Ureter (tissue), 1 donor: ENCODE results near the gene PPP4R3A. TPM values are rescaled to one million over a fixed set of nuclear protein-coding genes. Genes with fewer than 3 reads are reported as not detected.
A peak's percentile ranks its signal among the peaks of the same experiment; 100 is the strongest.
"Not testable (repeated sequence)": the region's sequence is repeated elsewhere in the genome, so short reads cannot be mapped to it uniquely, and the experiment has no call there.

ENCODE experiments used
- DNase-seq: peaks from one replicate; pipeline ENCODE4 v3.0.0-alpha.2; 2020; ENCODE audit warnings: low spot score
- total RNA-seq: library from RNA; stranded (reverse); gene quantifications from one replicate; pipeline ENCODE4 v1.2.4, GENCODE V29; 2023
- donor health status: DM: yes; HTN: yes; CAD: no.

PPP4R3A gene
- total RNA-seq, 1 donor from 2014 or later: 110 TPM

GRCh38 chr14:91438845-91439244 is 71.3 kb downstream of the PPP4R3A start:
- no peak for DNase-seq

GRCh38 chr14:91436266-91436665 is 73.8 kb downstream of the PPP4R3A start:
- DNase-seq: not testable (repeated sequence)

- no peak for DNase-seq
Observed at GRCh38 chr14:91429385-91429784, 80.7 kb downstream of the PPP4R3A start.

GRCh38 chr14:91428931-91429330 is 81.2 kb downstream of the PPP4R3A start:
- not testable (repeated sequence) for DNase-seq

DNA sequence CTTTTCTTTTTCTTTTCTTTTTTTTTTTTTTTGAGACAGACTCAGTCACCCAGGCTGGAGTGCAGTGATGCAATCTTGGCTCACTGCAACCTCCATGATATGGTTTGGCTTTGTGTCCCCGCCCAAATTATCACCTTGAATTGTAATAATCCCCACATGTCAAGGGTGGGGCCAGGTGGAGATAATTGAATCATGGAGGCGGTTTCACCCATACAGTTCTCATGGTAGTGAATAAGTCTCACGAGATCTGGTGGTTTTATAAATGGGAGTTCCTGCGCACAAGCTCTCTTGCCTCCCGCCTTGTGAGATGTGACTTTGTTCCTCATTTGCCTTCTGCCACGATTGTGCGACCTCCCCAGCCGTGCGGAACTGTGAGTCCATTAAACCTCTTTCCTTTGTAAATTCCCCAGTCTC is 84.6 kb downstream of the PPP4R3A start:
- not testable (repeated sequence) for DNase-seq

DNA sequence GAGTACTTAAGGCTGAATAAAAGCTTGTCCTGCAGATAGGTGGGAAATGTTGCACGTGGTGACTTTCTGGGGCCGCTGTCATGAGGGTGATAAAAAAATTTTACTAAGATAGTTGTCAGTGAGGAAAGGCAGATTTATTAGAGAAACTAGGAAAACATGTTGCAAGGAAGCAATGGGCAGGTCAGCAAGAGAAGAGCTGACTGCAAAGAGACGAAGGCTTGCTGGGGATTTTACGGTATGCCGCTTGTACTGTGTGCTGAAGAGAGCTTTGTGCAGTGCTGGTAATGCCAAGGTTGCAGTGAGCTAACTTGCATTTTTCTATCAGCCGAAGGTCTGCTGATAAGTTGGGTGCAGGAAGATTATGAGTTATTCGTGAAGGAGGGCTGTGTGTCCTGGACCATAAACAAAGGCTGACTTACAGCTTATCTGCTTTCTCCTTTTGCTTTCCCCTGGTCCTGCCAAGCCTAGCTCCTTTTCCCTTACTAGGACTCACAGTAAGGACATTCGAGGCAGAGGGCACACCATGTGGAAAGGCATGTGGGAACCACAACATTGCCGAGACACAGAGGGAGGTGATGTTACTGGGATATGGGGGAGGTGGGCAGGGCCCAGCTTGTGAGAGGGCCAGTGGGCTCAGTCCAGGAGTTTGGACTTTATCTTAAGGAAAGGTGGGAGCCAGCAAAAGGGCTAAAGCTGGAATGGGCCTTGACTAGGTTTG is 85.1 kb downstream of the PPP4R3A start:
- no peak for DNase-seq

- peak; percentile 18 for DNase-seq
Observed at GRCh38 chr14:91420686-91421085, 89.4 kb downstream of the PPP4R3A start.

- DNase-seq: no peak
Observed at GRCh38 chr14:91419451-91419850, 90.7 kb downstream of the PPP4R3A start.

- no peak for DNase-seq
Observed at GRCh38 chr14:91419044-91419397, 91.1 kb downstream of the PPP4R3A start.

- peak; percentile 74 for DNase-seq
Observed at GRCh38 chr14:91418387-91419043, 91.6 kb downstream of the PPP4R3A start.

DNA sequence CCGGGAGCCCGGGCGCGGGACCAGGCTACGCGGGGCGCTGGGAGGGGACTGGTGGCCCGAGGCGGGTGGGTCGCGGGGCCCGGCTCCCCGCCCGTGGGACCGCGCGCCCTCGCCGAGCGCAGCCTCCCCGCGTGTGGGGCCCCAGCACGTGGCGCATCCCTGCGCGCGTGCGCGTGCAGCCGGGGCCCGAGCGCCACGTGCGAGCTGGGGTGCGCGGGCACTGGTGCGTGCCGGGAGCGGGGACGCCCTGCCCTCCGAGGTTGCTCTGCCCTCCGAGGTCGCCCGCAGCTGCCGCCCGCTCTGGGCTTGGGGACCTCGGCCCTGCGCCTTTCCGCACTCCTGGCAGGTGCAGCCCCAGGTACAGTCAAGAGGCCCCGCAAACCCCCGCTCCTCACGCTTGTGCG is 92.1 kb downstream of the PPP4R3A start:
- no peak for DNase-seq

GRCh38 chr14:91417120-91417982 is 92.8 kb downstream of the PPP4R3A start, which contains the start of gene CCDC88C:
Gene CCDC88C (minus strand): TSS chr14:91417820. CDS start chr14:91417690, 130 bp downstream.
- DNase-seq: no peak

- no peak for DNase-seq
Observed at GRCh38 chr14:91416744-91417119, 93.4 kb downstream of the PPP4R3A start.

- no peak for DNase-seq
Observed at GRCh38 chr14:91415794-91416743, 94.0 kb downstream of the PPP4R3A start.

GRCh38 chr14:91414475-91414833 is 95.7 kb downstream of the PPP4R3A start:
- DNase-seq: no peak

DNA sequence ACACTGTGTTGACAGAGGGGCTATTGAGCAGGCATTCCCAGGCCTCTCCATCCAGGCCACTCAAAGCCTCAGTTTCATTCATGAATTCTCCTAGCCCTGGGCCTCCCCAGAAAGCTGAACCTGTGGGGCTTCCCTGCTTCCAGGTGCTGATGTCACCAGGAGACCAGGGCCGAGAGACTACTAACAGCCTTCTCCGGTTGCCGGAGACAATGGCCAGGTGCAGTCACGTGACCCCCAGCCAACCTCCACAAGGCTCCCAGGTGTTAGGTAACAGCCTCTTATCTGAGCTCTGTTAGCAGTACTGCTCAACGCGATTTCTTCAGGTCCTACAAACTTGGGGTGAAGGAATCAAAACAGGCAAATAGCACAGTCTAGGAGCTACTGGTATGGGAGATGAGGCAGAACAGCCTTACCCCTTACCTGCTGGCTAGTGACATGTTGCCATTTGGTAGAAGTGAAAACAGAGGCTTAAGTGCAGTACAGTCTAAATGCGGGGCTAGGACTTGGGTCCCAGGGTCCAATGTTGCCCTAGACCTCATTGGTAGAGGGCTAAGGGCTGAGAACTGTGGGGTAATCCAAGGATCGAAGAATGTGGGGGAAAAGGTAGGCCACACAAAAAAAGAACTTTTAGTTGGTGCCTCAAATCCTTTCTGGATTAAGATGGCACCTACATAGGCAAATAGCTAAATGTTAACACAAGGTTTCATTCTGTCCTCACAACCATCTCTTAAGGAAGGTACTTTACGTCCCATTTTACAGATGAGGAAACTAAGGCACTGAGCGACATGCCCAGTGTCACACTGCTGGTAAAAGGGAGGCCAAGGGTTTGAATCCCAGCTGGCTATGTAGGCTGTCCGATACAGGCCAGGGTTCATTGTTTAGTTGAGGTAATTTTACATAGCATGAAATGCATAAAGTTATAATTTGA is 96.3 kb downstream of the PPP4R3A start:
- DNase-seq: no peak

DNA sequence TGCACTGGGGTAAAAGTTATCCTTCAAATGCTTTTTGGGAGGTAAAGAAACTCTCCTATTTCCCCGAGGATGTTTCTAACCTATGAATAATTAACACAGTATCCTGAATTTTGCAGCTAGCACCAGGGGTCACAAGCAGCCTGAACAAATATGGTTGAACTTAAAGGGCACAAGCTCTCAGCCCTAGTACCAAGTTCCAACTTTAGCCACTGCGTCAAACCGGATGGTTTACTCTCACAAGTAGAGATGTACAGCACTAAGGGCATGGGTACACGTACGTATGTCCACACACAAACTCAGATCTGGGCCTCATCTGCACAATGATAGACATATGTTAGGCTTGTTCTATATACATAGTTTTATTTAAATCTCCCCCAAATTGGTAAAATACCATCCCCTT is 97.2 kb downstream of the PPP4R3A start:
- no peak for DNase-seq

GRCh38 chr14:91410771-91411536 is 99.2 kb downstream of the PPP4R3A start:
- no peak for DNase-seq

DNA sequence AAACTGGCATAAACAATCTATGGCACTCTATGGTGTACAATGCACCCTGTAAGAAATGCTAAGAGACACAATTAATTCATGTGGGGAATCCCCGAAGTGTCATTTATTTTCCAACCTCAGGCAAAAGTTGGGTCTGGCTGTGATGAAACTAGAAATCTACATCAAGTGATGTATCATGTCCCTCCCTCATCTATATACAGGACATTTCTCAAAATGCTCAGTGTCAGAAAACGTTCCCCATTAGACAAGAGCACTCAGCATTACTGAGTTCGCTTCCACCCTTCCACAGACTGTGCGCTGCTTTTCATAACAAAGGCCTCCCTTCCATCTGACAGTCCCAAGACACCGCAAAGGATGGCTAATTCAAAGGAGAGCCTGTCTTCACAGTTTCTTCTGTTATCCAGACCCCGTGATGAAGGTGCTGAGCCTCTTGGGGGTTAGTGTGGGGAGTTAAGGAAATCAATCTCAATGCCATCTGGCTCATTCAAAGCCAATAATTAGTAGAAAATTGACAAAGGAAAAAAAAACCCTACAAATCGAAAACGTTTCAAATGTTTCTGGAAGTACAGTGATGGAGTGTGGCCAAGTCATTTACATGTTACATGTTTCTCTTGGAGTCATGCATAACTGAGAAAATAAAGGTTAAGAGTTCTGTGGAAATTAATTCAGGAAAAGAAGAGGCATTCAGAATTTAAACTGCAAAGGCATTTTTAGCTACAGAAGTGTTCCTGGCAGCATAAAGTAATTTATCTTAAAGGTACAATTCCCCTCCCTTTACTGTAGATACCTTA is 100.0 kb downstream of the PPP4R3A start:
- DNase-seq: no peak
